ENCODE measurements around the gene ZNF430.

- TF ChIP-seq, protein P1, sequence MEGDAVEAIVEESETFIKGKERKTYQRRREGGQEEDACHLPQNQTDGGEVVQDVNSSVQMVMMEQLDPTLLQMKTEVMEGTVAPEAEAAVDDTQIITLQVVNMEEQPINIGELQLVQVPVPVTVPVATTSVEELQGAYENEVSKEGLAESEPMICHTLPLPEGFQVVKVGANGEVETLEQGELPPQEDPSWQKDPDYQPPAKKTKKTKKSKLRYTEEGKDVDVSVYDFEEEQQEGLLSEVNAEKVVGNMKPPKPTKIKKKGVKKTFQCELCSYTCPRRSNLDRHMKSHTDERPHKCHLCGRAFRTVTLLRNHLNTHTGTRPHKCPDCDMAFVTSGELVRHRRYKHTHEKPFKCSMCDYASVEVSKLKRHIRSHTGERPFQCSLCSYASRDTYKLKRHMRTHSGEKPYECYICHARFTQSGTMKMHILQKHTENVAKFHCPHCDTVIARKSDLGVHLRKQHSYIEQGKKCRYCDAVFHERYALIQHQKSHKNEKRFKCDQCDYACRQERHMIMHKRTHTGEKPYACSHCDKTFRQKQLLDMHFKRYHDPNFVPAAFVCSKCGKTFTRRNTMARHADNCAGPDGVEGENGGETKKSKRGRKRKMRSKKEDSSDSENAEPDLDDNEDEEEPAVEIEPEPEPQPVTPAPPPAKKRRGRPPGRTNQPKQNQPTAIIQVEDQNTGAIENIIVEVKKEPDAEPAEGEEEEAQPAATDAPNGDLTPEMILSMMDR (IDR thresholded peaks at IDR 0.05): no peak
- TF ChIP-seq TCF7L2 (IDR thresholded peaks at IDR 0.05; ENCODE audit: low read depth, low read length) (no peak), POLR2AphosphoS5 (IDR thresholded peaks at IDR 0.05; ENCODE audit: low read depth, low read length) (no peak), SIN3A (IDR thresholded peaks at IDR 0.05; ENCODE audit: borderline replicate concordance, insufficient read depth, low read depth, low read length) (no peak)
These were observed 74.0 kb downstream of the ZNF430 start for GRCh38 chr19:21094347-21095025.

All from Panc1 (cell line).